T follicular helper cell (primary cell): ENCODE data around the gene GRK3.
"Not testable (repeated sequence)": the region's sequence is repeated elsewhere in the genome, so short reads cannot be mapped to it uniquely, and the experiment has no call there.

Experiments used
- DNase-seq: peaks from one replicate; pipeline ENCODE4 v3.0.0-alpha.2; 2020; ENCODE audit warnings: low read depth
- total RNA-seq, 2 experiments: gene quantifications; one replicate each; lab custom pipeline; 2026; lab: John Stamatoyannopoulos, UW

GRK3 gene
- 5.9 to 23.0 reads per million in 2 experiments for total RNA-seq

DNA sequence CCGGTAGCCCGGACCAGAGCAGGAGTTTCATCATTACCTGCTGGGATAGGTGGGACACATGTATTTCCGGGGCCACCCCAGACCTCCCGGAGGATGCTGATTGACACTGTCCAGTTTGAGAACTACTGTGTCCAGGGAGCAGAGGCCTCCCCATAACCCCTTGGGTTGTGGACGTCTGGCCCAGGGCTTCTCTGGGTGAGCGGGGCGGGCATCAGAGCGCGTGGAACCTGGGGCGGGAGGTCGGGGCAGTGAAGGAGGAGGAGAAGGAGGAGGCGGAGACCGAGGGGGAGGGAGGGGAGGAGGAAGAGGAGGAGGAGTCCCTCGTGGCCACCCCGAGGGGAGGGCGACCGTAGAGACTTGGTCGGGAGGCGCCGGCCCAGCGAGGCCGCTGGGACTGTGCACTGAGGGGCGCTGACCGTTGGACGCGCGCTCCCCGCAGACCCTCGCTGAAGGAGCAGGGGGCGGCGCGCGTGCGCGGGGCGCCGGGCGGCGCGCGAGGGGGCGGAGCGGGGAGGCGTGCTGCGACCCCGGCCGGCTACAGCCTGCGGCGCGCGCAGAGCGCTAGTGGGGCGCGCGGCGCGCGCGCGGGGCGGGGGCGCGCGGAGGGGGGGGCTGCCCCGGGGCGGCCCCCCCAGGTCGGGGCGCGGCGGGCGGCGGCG, at the start of gene GRK3:
GRK3 (plus strand) TSS at position 356 of the 659 bp plus-strand sequence. CDS start 366 bp downstream, outside the sequence.
- peak; percentile 3 for DNase-seq

DNA sequence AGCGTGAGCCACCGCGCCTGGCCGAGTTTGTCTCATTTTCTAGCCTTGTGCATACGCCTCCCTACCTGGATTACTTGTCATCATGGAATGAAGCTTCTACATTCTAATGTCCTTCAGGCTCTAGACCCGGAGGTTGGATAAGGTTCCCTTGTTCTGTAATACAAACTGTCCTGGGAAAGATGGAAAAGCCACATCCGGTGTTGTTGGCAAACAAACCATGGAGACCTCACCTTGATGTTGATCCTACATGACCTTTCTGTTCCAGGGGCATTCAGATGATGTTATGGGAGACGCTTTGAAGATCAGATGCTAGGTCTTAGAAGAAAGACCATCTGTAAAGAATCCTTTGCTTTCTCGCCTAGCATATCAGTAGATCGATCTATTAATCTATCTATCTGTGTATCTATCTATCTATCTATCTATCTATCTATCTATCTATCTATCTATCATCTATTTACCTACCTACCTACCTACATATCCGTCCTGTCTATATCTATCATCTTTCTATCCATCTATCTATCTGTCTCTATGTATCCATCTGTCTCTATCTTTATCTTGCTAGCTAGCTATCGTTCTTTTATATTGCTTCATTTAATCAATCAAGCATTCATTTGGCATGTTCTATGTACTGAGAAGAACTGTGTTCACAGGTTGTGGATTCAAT, 46.3 kb upstream of the GRK3 start:
- no peak for DNase-seq

DNA sequence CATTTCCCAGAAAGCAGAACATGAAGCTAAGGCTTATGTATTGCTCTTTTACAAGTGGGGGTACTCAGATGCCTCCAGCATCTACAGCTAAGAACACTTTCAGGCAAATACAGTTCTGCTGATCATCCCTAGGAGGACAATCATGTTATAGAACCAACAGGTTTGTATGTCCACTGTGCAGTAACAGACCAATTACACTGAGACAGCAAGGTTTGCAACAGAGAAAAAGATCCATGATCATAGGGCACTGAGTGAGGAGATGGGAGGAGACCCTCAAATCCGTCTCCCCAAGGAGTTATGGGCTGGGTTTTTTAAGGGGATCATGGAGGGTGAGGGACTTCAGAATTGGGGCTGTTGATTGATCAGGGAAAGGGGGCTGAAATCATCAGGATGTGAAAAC, 39.1 kb upstream of the GRK3 start:
- DNase-seq: no peak

DNA sequence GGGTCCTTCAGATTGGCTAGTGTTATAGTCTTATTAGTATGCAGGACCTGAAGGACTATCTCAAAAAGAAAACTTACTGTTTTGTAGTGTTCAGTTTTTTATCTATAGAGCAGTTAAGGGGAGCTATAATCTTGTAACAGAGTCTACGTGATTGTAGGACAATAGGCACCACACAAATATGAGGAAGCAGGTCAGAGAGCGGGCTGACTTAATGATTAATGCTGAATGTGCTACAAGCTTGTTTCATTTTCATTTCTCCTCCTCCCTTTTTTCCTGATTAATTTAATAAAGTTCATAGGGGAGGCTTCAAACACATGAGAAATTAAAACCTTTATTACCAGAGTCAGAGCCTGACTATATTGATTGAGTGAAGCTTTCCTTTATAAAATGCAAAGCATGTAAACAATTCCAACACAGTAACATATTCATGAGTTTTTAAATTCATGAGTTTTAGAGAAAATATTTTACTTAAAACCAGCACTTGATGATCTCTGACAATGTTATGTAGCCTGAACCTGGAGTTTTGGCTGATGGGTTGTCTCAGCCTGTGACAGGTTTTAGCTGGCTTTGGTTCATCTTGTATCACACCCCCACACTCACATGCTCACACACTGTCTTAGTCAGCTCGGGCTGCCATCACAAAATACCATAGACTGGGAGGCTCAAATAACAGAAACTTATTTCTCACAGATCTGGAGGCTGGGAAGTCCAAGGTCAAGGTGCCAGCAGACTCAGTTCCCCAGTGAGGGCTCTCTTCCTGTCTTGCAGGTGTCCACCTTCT, 38.5 kb upstream of the GRK3 start:
- not testable (repeated sequence) for DNase-seq

DNA sequence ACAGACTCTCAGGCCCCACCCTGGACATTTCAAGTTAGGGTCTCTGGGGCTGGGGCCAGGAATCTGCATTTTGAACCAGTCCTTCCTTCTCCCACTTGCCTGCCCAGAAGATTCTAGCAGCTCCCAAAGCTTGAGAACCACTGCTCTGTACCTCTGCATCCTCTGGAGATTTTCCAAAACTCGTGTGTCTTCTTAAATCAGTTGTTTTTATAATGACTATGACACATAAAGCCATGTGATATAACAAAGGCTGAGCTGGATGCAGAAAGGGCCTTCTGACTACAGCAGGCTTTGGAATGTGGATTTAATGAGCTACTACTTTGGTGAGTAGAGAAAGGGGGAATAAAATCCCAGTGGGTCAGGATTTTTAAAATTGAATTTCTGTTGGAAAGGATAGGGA, 37.5 kb upstream of the GRK3 start:
- not testable (repeated sequence) for DNase-seq

DNA sequence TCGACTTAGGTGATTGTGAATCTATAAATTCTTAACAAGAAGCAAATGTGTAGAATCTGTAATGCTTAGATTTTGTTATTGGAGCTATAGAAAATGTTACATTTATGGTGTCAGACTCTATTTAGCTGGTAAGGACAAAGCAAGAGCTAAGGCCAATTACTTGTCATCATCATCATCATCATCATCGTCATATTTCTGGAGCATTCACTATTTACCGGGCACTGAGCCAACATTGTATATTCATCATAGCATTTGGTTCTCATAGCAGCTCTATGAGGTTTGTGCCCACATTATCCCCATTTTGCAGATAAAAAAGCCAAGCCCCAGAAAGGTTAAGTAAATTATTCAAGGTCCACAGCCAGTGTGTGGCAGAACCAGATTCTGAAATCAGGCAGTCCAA, 36.4 kb upstream of the GRK3 start:
- not testable (repeated sequence) for DNase-seq

GRCh38 chr22:25529059-25529458, 35.4 kb upstream of the GRK3 start:
- not testable (repeated sequence) for DNase-seq

DNA sequence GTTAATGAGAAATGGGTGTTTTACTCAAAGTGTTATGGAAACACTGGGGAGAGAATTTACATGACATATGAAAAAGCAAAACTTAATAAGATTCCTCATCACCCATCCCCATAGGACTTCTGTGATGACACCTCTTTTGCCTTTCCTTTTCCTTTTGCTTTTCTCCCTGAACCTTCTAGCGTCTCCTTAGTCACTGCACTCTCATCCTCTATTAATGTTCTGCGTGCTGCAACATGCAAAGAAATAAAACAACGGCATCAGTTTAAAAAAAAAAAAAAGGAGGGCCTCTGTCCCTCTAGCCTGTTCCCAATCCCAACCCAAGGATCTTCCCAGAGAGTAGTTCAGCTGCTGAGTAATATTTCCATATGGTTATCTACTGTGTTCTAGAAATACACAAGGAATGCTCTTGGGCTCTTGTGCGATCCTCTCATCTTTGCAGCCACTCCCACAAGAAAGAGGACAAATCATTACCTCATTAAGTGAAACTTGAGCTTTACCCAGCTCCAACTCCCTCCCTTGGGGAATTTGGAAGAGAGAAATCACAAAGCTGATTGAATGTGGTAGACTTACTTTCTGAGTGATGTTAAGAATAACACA, 34.8 kb upstream of the GRK3 start:
- DNase-seq: not testable (repeated sequence)

GRCh38 chr22:25531677-25532076, 32.8 kb upstream of the GRK3 start:
- not testable (repeated sequence) for DNase-seq

- no peak for DNase-seq
Observed at GRCh38 chr22:25534724-25535123, 29.8 kb upstream of the GRK3 start.

DNA sequence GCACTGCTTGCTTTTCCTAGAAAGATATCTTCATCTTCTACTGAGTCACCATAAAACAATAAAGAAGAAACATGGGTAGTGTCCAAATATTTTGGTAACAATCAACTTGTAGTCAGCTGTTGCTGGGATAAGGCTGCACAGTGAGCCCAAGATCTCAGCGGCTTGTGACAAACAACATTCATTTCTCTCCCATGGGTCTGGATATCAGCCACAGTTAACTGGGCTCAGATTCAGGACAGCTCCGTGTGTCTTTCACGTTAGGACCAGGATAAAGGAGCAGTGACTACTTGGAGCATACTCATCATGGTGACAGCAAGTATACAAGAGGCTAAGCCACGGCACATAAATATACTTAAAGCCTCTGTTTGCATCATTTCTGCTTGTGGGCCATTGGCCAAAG, 27.9 kb upstream of the GRK3 start:
- DNase-seq: no peak

DNA sequence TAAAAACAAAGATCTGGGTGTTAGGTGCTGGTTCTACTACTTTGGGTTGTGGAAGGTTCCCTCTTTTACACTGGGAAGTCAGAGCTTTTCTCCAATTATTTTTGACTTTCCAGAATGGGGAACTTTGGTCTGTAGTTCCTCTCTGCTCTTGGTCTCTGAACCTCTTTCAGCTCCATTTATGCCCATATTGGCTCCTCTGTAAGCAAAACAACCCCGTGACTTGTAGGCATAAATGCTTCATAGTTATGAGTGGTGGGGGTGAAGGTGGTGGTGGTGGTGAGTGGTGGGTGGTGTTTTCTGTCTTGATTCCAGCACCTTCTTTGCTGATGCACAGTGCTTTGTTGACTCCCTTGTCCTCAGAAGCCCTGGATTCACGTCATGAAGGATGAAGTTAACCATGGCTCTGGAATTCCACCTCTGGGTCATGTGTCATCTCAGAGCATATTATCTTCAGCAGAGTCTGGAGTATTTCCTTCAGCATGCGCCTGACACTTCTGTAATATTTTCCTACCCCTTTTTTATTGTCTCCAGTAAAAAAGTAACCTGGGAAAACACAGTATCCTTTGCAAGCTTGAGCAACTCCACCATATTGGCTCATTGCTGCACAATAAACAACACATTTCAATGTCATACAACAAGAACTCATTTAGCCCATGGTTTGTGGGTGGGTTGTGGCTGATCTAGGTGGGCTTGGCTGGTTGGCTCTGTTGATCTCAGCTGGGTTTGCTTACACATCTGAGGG, 24.1 kb upstream of the GRK3 start:
- DNase-seq: no peak

- DNase-seq: no peak
Observed at GRCh38 chr22:25540908-25541660, 23.4 kb upstream of the GRK3 start.

DNA sequence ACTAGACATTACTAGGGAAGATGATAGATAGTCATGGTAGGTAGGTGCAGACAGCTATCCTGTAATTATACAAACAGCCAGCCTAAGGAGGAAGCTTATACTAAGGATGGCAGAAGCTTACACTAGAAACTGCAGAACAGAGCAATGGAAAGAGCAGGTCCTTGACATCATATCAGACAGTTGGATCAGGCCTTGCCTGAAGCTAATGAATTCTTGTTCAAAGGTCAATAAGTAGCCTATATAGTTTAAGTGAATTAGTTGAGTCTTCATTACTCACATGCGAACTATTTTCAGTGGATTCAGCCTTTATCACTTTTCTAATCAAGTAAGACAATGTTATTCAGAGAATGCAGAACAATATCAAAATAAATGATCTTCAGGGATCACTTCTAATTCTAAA, 22.3 kb upstream of the GRK3 start:
- no peak for DNase-seq

DNA sequence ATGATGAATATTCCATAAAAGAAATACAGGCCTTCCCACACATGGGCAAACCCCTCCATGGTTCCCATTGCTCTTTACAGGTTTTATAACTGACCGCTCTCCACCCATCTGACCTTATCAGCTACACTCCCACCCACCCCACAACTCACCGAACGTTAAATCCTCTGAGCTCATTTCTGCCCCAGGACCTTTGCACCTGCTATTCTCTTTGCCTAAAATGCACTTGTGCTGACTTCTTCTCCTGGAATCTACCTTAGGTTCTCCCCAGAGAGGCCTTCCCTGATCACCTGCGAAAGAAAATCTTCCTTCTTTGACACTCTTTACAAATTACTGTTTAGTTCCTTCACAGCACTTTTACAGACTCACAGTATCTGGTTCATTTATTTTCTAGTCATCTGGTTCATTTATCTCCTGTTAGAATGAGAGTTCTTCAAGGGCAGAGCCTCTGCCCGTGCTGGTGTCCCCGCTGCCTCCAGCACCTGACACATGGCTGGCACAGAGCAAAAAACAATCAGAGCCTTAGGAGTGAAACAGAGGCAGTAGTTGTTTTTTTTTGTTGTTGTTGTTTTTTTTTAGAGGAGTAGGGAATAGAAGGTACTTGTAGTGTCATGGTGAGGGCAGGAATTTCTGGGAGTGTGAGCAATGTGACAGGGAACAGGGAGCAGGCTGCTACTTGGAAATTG, 21.6 kb upstream of the GRK3 start:
- no peak for DNase-seq

- DNase-seq: no peak
Observed at GRCh38 chr22:25545146-25545545, 19.3 kb upstream of the GRK3 start.

- DNase-seq: no peak
Observed at GRCh38 chr22:25545672-25546071, 18.8 kb upstream of the GRK3 start.

- no peak for DNase-seq
Observed at GRCh38 chr22:25546242-25546641, 18.2 kb upstream of the GRK3 start.

- no peak for DNase-seq
Observed at GRCh38 chr22:25546751-25547150, 17.7 kb upstream of the GRK3 start.

DNA sequence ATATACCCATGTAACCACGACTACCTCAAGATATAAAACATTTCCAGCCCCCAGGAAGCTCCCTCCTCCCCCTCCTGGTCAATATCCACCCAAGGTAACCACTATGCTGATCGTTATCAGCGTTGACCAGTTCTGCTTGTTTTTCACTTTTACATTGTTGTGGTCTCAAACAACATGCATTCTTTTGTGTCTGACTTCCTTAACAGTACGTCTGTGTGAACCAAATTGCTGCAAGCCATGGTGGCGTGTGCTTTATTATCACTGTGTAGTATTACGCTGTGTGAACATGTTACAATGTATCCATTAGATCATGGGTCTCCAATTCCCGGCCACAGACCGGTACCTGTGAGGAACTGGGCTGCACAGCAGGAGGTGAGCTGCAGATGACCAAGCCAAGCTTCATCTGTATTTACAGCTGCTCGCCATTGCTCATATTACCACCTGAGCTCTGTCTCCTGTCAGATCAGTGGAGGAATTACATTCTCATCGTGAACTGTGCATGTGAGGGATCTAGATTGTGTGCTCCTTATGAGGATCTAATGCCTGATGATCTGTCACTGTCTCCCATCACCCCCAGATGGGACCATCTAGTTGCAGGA, 15.5 kb upstream of the GRK3 start:
- no peak for DNase-seq
